PC-9 (cell line): Measurements from ENCODE around the gene CASP10. TPM values are rescaled to one million over a fixed set of nuclear protein-coding genes. Genes with fewer than 3 reads are reported as not detected.

ENCODE experiments used
- BruUV-seq: library from RNA; stranded (reverse); fragments of 400-500 nt; replicated peaks from 2 replicates; lab custom pipeline; 2021; lab: Mats Ljungman, UMichigan
- CTCF ChIA-PET: fragments of 300-600 bp; sonication (Branson Sonifier 250); formaldehyde crosslinking; loops from one replicate; lab custom pipeline; 2022; ENCODE audit warnings: antibody characterized with exemption; lab: Charles Lee
- POLR2A ChIA-PET: fragments of 300-600 bp; sonication (Branson Sonifier 250); formaldehyde crosslinking; loops from one replicate; lab custom pipeline; 2022; ENCODE audit warnings: antibody characterized with exemption; ENCODE audit not compliant: unreplicated experiment; lab: Charles Lee
- DNase-seq, 2 experiments: peaks; one replicate each; pipeline versions ENCODE4 v3.0.0 to v3.0.0-alpha.2; 2015 to 2022; ENCODE audit warnings: mixed read lengths in 1 of 2
- H2AFZ ChIP-seq: fragments of 200-600 bp; sonication (generic); 2 replicates; pipeline ENCODE4 v1.8.1; 2017; ENCODE audit warnings: antibody characterized with exemption
- H3F3A ChIP-seq: fragments of 200-600 bp; sonication (generic); 2 replicates; pipeline ENCODE4 v1.8.1; 2017; ENCODE audit warnings: antibody characterized with exemption, mild to moderate bottlenecking, low read depth; ENCODE audit not compliant: insufficient read depth
- H3K27ac ChIP-seq: fragments of 200-600 bp; sonication (generic); 2 replicates; pipeline ENCODE4 v1.6.1; 2016; ENCODE audit warnings: mixed run types
- H3K27me3 ChIP-seq: fragments of 200-600 bp; sonication (generic); 2 replicates; pipeline ENCODE4 v1.6.1; 2016; ENCODE audit warnings: low read depth, mixed run types; ENCODE audit not compliant: insufficient read depth
- H3K36me3 ChIP-seq: fragments of 200-600 bp; sonication (generic); 2 replicates; pipeline ENCODE4 v1.6.1; 2016; ENCODE audit warnings: low read depth, mixed run types
- H3K4me1 ChIP-seq: fragments of 200-600 bp; sonication (generic); replicated peaks from 2 replicates; pipeline ENCODE4 v1.6.1; 2016; ENCODE audit warnings: mixed run types; ENCODE audit not compliant: insufficient read depth
- H3K4me2 ChIP-seq: fragments of 200-600 bp; sonication (generic); 2 replicates; pipeline ENCODE4 v1.6.1; 2017; ENCODE audit warnings: mixed run types
- H3K4me3 ChIP-seq: fragments of 200-600 bp; sonication (generic); 2 replicates; pipeline ENCODE4 v1.6.1; 2016; ENCODE audit warnings: mixed run types
- H3K79me2 ChIP-seq: fragments of 200-600 bp; sonication (generic); 2 replicates; pipeline ENCODE4 v1.6.1; 2017; ENCODE audit warnings: low read depth, mixed run types
- H3K9me2 ChIP-seq: fragments of 200-600 bp; sonication (generic); 2 replicates; pipeline ENCODE4 v1.8.1; 2017; ENCODE audit warnings: mild to moderate bottlenecking; ENCODE audit not compliant: insufficient read depth
- H3K9me3 ChIP-seq: fragments of 200-600 bp; sonication (generic); 2 replicates; pipeline ENCODE4 v1.8.1; 2016; ENCODE audit warnings: low read depth; ENCODE audit not compliant: insufficient read depth
- H4K20me1 ChIP-seq: fragments of 200-600 bp; sonication (generic); 2 replicates; pipeline ENCODE4 v1.8.1; 2017; ENCODE audit not compliant: insufficient read depth
- CTCF ChIP-seq: fragments of 200-600 bp; sonication (generic); conservative IDR thresholded peaks from 2 replicates; pipeline ENCODE4 v1.6.1; 2017; ENCODE audit warnings: mixed run types, antibody characterized with exemption, mild to moderate bottlenecking, moderate library complexity
- EZH2 ChIP-seq: fragments of 200-600 bp; sonication (generic); IDR thresholded peaks from 2 replicates; pipeline ENCODE4 v1.8.0; 2017; ENCODE audit warnings: antibody characterized with exemption, low read depth
- intact Hi-C: fragments of 100-400 bp; cut with micrococcal nuclease; formaldehyde crosslinking; loops from one replicate; pipeline ENCODE4 v1.10.0; 2022; ENCODE audit not compliant: unreplicated experiment
- total RNA-seq: library from RNA; stranded (reverse); gene quantifications from 2 replicates; pipeline ENCODE4 v1.2.3, GENCODE V29; 2021

The CASP10 gene
- total RNA-seq, 1 experiment from 2014 or later = 15.2 TPM

- BruUV-seq = no TSS peak
- Histone ChIP-seq H3K27ac (no peak overlapping the region), H3K4me3 (no peak overlapping the region), H3K79me2 (no peaks in the 10 kb centered on the region), H3K9me2 (no peaks in the 10 kb centered on the region), H3K4me1 (peaks cover 44% of the 10 kb centered on the region), H3K4me2 (no peak overlapping the region), H3K9me3 (no peaks in the 10 kb centered on the region), H3F3A (peaks cover 5% of the 10 kb centered on the region; the same call in 1 of the 2 replicates), H3K27me3 (no peaks in the 10 kb centered on the region), H2AFZ (no peak overlapping the region), H4K20me1 (no peaks in the 10 kb centered on the region), H3K36me3 (no peaks in the 10 kb centered on the region)
- POLR2A ChIA-PET = interaction anchor here (0.6 kb wide), 1 partner anchor 378 kb away, joined by 9 read pairs; no protein-coding TSS in a partner anchor
- TF ChIP-seq CTCF (no peak), EZH2 (no peak)
- intact Hi-C loops = no loop called here
- no peak for DNase-seq
- CTCF ChIA-PET = interaction anchor here (0.7 kb wide), 1 partner anchor 46 kb away, joined by 4 read pairs; no protein-coding TSS in a partner anchor
These were observed 40.4 kb downstream of the CASP10 start for GRCh38 chr2:201223089-201224073.

GRCh38 chr2:201228271-201228911, 45.5 kb downstream of the CASP10 start:
- intact Hi-C loops = no loop called here
- Histone ChIP-seq H3K4me2 (peak overlapping the region; percentile 14; the same call in 1 of the 2 replicates), H3K79me2 (no peaks in the 10 kb centered on the region), H3K36me3 (no peaks in the 10 kb centered on the region), H4K20me1 (no peaks in the 10 kb centered on the region), H3K27ac (peak overlapping the region; percentile 48; the same call in 1 of the 2 replicates), H3K9me2 (no peaks in the 10 kb centered on the region), H3K9me3 (no peaks in the 10 kb centered on the region), H3K4me3 (no peak overlapping the region), H3K4me1 (peaks cover 43% of the 10 kb centered on the region), H2AFZ (no peak overlapping the region), H3F3A (peaks cover 5% of the 10 kb centered on the region), H3K27me3 (no peaks in the 10 kb centered on the region)
- BruUV-seq = no TSS peak
- ChIA-PET CTCF (interaction anchor here (0.7 kb wide), 1 partner anchor 10 kb away, joined by 3 read pairs; no protein-coding TSS in a partner anchor), POLR2A (interaction anchor here (0.6 kb wide), 1 partner anchor 51 kb away, joined by 3 read pairs; no protein-coding TSS in a partner anchor)
- TF ChIP-seq EZH2 (no peak), CTCF (no peak)
- peak; percentile 32 to 78 for DNase-seq

- no peak for DNase-seq
- Histone ChIP-seq H3K4me3 (no peak overlapping the region), H3K27ac (no peak overlapping the region), H3K4me2 (no peak overlapping the region), H3F3A (peaks cover 5% of the 10 kb centered on the region), H3K9me2 (no peaks in the 10 kb centered on the region), H4K20me1 (no peaks in the 10 kb centered on the region), H3K27me3 (no peaks in the 10 kb centered on the region), H3K9me3 (no peaks in the 10 kb centered on the region), H3K79me2 (peaks cover 4% of the 10 kb centered on the region), H2AFZ (no peak overlapping the region), H3K36me3 (no peaks in the 10 kb centered on the region), H3K4me1 (peaks cover 43% of the 10 kb centered on the region)
- POLR2A ChIA-PET = no interaction called here
- CTCF ChIA-PET = no interaction called here
- TF ChIP-seq EZH2 = no peak
- no peak for TF ChIP-seq CTCF
- BruUV-seq = no TSS peak
- intact Hi-C loops = no loop called here
These were observed 46.0 kb downstream of the CASP10 start for GRCh38 chr2:201228912-201229290.
